Psoas muscle (tissue), 8 donors: ENCODE data around the gene GTF2F2. TPM values are rescaled to one million over a fixed set of nuclear protein-coding genes. Genes with fewer than 3 reads are reported as not detected.

Experiments used
- ATAC-seq, 4 donors: fragments of 200-7000 bp; cut with Tn5 transposase; one replicate each; pipeline ENCODE4 v1.9.1; 2020; ENCODE audit warnings: moderate library complexity in 3 of 4, mild to moderate bottlenecking in 2 of 4
- DNase-seq, 2 donors: peaks; one replicate each; pipeline ENCODE4 v3.0.0-alpha.2; 2020
- H3K27ac ChIP-seq: fragments of 200-600 bp; one replicate; pipeline ENCODE4 v1.8.0; 2022
- H3K27me3 ChIP-seq, 3 donors: fragments of 200-600 bp in 1 of 3; one replicate each; pipeline versions ENCODE4 v1.6.1 to v1.8.0; 2013 to 2022; ENCODE audit warnings: low read length in 2 of 3, mild to moderate bottlenecking in 2 of 3, moderate library complexity in 1 of 3; ENCODE audit not compliant: insufficient read depth in 3 of 3
- H3K36me3 ChIP-seq, 2 donors: fragments of 200-600 bp in 1 of 2; one replicate each; pipeline versions ENCODE4 v1.6.1 to v1.8.0; 2013 to 2022; ENCODE audit warnings: low read depth in 1 of 2, mild to moderate bottlenecking in 1 of 2, moderate library complexity in 1 of 2; ENCODE audit not compliant: insufficient read depth in 1 of 2
- H3K4me1 ChIP-seq: fragments of 200-600 bp; one replicate; pipeline ENCODE4 v1.8.0; 2022
- H3K4me3 ChIP-seq: fragments of 200-600 bp; one replicate; pipeline ENCODE4 v1.8.0; 2022; ENCODE audit warnings: mild to moderate bottlenecking
- H3K9me3 ChIP-seq: fragments of 200-600 bp; one replicate; pipeline ENCODE4 v1.8.0; 2022
- CTCF ChIP-seq: fragments of 200-600 bp; IDR thresholded peaks from one replicate; pipeline ENCODE4 v1.8.0; 2022; ENCODE audit warnings: antibody characterized with exemption
- WGBS, 3 donors: extraction: QIAGEN DNeasy Blood & Tissue Kit; methylation state at CpG; one replicate each; pipeline versions ENCODE4 v1.1.6 to v1.1.7; 2013; 5-methylcytosine and 5-hydroxymethylcytosine counted together
- intact Hi-C, 2 donors: fragments of 100-400 bp; cut with DNase I; formaldehyde crosslinking; loops; one replicate each; pipeline versions ENCODE4 v1.11.0 to v1.14.2; 2022
- polyA plus RNA-seq, 3 donors: library from polyadenylated mRNA; stranded (reverse); fragments of 200-250 nt; gene quantifications; one replicate each; pipeline ENCODE4 v1.2.3, GENCODE V29; 2013
- total RNA-seq, 4 donors: library from RNA; stranded (reverse); fragmentation: NEBNext Ultra II Directional in 2 of 4; extraction: Animal tissue kit (Norgen Biotek cat#: 25700) in 2 of 4; gene quantifications; one replicate each; pipeline versions ENCODE4 v1.2.1 to v1.2.4, GENCODE V29; 2021 to 2023
- donor health status: healthy with polysubstance abuse.
- donor health status: DM: no; HTN: no; CAD: no; lungs with moderate emphysema.
- donor health status: Bipolar disorder and iron deficiency.
- donor health status: healthy.
- donor health status: DM: yes; HTN: yes; CAD: no.
- donor health status: DM: no; HTN: no; CAD: no.
- donor health status: DM: no; HTN: no; CAD: no.
- donor health status: DM: yes; HTN: yes; CAD: no.

The GTF2F2 gene
- total and polyA plus RNA-seq, 7 donors: 12.9 to 23.5 (median 19.2) TPM

DNA sequence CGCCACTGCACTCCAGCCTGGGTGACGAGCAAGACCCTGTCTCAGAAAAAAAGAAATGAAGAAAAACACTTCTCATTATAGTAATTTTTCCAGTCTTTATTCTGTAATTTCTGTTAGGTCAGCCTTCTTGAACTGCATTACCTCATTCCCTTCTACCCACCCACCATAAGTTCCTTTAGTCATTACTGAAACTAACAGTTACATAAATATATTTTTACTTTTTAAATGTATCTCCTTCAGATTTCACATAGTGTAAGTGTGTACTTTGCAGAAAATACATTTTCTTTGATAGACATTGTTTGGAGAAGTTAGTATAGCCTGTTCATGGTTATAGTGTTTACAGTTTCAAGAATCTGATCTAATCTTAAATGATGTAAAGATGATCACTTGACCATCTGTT lies 112.3 kb downstream of the GTF2F2 start:
- intact Hi-C loops: no loop called here
- 95 to 100% (median 100%) methylated on average over 2 of the region's 2 CpGs for WGBS, 3 donors
- H3K36me3 ChIP-seq: no peaks in the 10 kb centered on the region

GRCh38 chr13:45238945-45239795 lies 118.9 kb downstream of the GTF2F2 start:
- no peak for TF ChIP-seq CTCF
- WGBS, 3 donors: 94 to 96% (median 96%) methylated on average over 4 of the region's 4 CpGs
- intact Hi-C loops: no loop called here
- H3K36me3 ChIP-seq: no peaks in the 10 kb centered on the region
- no peak overlapping the region for H3K27ac ChIP-seq
- H3K27me3 ChIP-seq: no peaks in the 10 kb centered on the region
- H3K4me1 ChIP-seq: peaks cover 26% of the 10 kb centered on the region
- DNase-seq (no peak), ATAC-seq (no peak)
- no peaks in the 10 kb centered on the region for H3K9me3 ChIP-seq
- no peak overlapping the region for H3K4me3 ChIP-seq

More for the DNA sequence above, 112.3 kb downstream of the GTF2F2 start:
- Histone ChIP-seq H3K4me3 (no peak overlapping the region), H3K27me3 (no peaks in the 10 kb centered on the region), H3K27ac (no peak overlapping the region), H3K9me3 (no peaks in the 10 kb centered on the region), H3K4me1 (no peaks in the 10 kb centered on the region)
- TF ChIP-seq CTCF: no peak
- DNase-seq (no peak), ATAC-seq (no peak)

- no peaks in the 10 kb centered on the region for H3K36me3 ChIP-seq
- no peak for ATAC-seq
These were observed 119.8 kb downstream of the GTF2F2 start for GRCh38 chr13:45240143-45240542.

GRCh38 chr13:45242070-45242469 lies 121.8 kb downstream of the GTF2F2 start:
- Histone ChIP-seq H3K9me3 (no peaks in the 10 kb centered on the region), H3K4me3 (peak overlapping the region; percentile 0), H3K4me1 (peaks cover 26% of the 10 kb centered on the region), H3K27ac (peak overlapping the region; percentile 40), H3K36me3 (no peaks in the 10 kb centered on the region), H3K27me3 (no peaks in the 10 kb centered on the region)
- ATAC-seq (peak; percentile 43 to 88 (median 81)), DNase-seq (no peak)
- intact Hi-C loops: no loop called here
- 5 to 12% (median 8%) methylated on average over 3 of the region's 3 CpGs for WGBS, 3 donors
- TF ChIP-seq CTCF: no peak

More at GRCh38 chr13:45240143-45240542, 119.8 kb downstream of the GTF2F2 start:
- Histone ChIP-seq H3K4me1 (peaks cover 26% of the 10 kb centered on the region), H3K27me3 (no peaks in the 10 kb centered on the region), H3K4me3 (no peak overlapping the region), H3K27ac (no peak overlapping the region), H3K9me3 (no peaks in the 10 kb centered on the region)
- TF ChIP-seq CTCF: no peak
- no peak for DNase-seq
- intact Hi-C loops: no loop called here

- no peak for TF ChIP-seq CTCF
- peak overlapping the region; percentile 40 for H3K27ac ChIP-seq
- intact Hi-C loops: no loop called here
- H3K4me1 ChIP-seq: peaks cover 26% of the 10 kb centered on the region
- ATAC-seq (no peak), DNase-seq (no peak)
- peak overlapping the region; percentile 0 for H3K4me3 ChIP-seq
- no peaks in the 10 kb centered on the region for H3K36me3 ChIP-seq
- 79 to 88% (median 81%) methylated on average over 1 of the region's 1 CpG for WGBS, 3 donors
- H3K9me3 ChIP-seq: no peaks in the 10 kb centered on the region
- no peaks in the 10 kb centered on the region for H3K27me3 ChIP-seq
These were observed 122.2 kb downstream of the GTF2F2 start for GRCh38 chr13:45242524-45242923.
